ENCODE data around the gene TENT4A. TPM values are rescaled to one million over a fixed set of nuclear protein-coding genes. Genes with fewer than 3 reads are reported as not detected.

TENT4A gene
- total RNA-seq, 1 donor from 2014 or later: 21.6 TPM

DNA sequence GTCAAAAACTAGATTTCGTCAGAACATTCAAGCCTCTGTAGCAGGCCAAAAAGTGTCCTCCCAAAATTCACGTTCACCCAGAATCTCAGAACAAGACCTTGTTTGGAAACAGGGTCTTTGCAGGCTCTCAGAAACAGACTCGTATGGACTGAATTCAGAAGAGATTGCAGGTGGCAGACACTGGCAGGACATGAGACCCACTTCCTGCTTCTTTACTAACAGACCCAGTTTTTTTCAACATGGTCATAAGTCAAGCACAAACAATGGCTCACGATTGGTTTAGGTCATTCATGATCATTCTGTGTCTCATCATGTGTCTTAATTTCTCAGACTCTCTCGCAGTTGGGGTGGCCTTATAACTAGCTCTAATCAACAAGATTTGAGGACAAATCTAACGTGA is 5.4 kb upstream of the TENT4A start:
- no peaks in the 10 kb centered on the region for H3K27me3 Mint-ChIP-seq (ENCODE audit: unreplicated experiment)
- TF ChIP-seq, protein P1, sequence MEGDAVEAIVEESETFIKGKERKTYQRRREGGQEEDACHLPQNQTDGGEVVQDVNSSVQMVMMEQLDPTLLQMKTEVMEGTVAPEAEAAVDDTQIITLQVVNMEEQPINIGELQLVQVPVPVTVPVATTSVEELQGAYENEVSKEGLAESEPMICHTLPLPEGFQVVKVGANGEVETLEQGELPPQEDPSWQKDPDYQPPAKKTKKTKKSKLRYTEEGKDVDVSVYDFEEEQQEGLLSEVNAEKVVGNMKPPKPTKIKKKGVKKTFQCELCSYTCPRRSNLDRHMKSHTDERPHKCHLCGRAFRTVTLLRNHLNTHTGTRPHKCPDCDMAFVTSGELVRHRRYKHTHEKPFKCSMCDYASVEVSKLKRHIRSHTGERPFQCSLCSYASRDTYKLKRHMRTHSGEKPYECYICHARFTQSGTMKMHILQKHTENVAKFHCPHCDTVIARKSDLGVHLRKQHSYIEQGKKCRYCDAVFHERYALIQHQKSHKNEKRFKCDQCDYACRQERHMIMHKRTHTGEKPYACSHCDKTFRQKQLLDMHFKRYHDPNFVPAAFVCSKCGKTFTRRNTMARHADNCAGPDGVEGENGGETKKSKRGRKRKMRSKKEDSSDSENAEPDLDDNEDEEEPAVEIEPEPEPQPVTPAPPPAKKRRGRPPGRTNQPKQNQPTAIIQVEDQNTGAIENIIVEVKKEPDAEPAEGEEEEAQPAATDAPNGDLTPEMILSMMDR (IDR thresholded peaks at IDR 0.05): no peak
- no peak overlapping the region for H3K4me3 Mint-ChIP-seq (ENCODE audit: unreplicated experiment)
- no peak overlapping the region for H3K27ac Mint-ChIP-seq (ENCODE audit: unreplicated experiment)
- DNase-seq (ENCODE audit: extremely low spot score, unreplicated experiment): no peak
- H3K9me3 Mint-ChIP-seq (ENCODE audit: unreplicated experiment): no peaks in the 10 kb centered on the region
- peaks cover 42% of the 10 kb centered on the region for H3K4me1 Mint-ChIP-seq (ENCODE audit: unreplicated experiment)
- H3K36me3 Mint-ChIP-seq (ENCODE audit: unreplicated experiment): no peaks in the 10 kb centered on the region

DNA sequence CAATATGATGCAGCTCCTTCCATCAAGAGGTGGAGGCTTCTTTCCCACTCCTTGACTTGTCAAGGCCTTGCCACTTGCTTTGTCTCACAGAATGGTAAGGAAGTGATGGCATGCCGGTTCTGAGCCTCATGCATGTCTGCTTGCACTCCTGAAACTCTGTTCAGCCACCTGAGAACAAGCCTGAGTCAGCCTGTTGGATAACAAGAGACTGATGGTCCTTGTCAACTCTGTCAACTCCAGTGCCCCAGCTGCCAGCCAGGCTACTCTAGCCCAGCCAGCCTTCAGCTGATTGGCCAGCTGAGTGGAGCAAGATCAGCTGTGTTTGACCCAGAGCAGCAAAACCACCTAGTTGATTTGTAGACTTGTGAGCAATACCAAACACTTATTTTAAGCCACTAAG is 4.4 kb upstream of the TENT4A start:
- Mint-ChIP-seq H3K4me1 (ENCODE audit: unreplicated experiment) (peaks cover 38% of the 10 kb centered on the region), H3K27ac (ENCODE audit: unreplicated experiment) (no peak overlapping the region), H3K4me3 (ENCODE audit: unreplicated experiment) (no peak overlapping the region), H3K27me3 (ENCODE audit: unreplicated experiment) (no peaks in the 10 kb centered on the region), H3K36me3 (ENCODE audit: unreplicated experiment) (no peaks in the 10 kb centered on the region), H3K9me3 (ENCODE audit: unreplicated experiment) (no peaks in the 10 kb centered on the region)
- TF ChIP-seq, protein P1 (IDR thresholded peaks at IDR 0.05): no peak
- peak; percentile 44 for DNase-seq (ENCODE audit: extremely low spot score, unreplicated experiment)

DNA sequence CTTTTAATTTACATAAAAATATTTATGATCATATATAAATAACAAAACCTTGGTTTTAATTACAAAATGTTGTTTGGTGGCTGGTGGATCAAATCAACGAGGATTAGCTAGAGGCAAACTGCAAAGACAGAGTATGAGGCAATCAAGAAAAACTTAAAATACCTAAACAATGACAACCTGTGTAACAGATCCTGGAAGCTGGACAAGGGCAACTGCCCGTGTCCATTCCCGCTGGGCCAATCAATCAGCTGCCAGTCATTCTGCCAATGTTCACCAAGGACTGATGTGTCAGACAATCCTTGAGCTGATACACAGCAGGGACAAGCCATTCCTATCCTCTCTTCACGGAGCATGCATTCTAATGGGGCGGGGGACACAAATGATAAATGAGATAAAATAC is 3.2 kb upstream of the TENT4A start:
- DNase-seq (ENCODE audit: extremely low spot score, unreplicated experiment): peak; percentile 27
- Mint-ChIP-seq H3K27ac (ENCODE audit: unreplicated experiment) (no peak overlapping the region), H3K4me1 (ENCODE audit: unreplicated experiment) (peaks cover 30% of the 10 kb centered on the region), H3K27me3 (ENCODE audit: unreplicated experiment) (no peaks in the 10 kb centered on the region), H3K36me3 (ENCODE audit: unreplicated experiment) (no peaks in the 10 kb centered on the region), H3K9me3 (ENCODE audit: unreplicated experiment) (no peaks in the 10 kb centered on the region), H3K4me3 (ENCODE audit: unreplicated experiment) (no peak overlapping the region)
- TF ChIP-seq, protein P1 (IDR thresholded peaks at IDR 0.05): no peak

DNA sequence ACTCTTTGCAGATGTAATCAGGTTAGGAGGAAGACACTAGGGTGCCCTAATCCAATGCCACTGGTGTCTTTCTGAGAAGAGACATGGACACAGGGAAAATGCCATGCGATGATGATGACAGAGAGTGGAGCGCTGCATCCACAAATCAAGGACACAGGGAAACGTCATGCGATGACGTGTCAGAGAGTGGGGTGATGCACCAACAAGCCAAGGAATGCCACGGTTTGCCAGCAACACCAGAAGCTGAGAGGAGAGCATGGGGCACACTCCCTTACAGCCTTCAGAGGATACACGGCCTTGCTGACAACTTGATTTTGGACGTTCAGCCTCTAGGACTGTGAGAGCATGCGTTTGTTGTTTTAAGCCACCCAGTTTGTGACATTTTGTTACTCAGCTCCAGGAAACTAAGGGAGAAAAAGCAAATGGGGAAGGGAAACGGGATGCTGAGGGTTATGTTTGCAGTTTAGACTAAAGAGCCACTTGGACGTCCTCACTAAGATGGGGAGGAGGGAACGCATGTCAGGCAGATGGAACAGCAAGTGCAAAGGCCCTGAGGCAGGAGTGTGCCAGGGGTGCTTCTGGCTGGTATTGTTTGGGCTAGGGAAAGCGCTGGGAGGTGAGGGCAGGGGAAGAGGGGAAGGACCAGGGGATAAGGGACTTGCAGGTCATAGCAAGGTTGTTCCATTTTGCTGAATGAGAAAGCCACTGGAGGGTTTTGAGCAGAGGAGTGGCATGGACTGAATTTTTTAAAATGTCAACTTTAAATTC is 2.5 kb upstream of the TENT4A start:
- TF ChIP-seq, protein P1 (IDR thresholded peaks at IDR 0.05): no peak
- Mint-ChIP-seq H3K9me3 (ENCODE audit: unreplicated experiment) (no peaks in the 10 kb centered on the region), H3K27ac (ENCODE audit: unreplicated experiment) (no peak overlapping the region), H3K4me3 (ENCODE audit: unreplicated experiment) (no peak overlapping the region), H3K27me3 (ENCODE audit: unreplicated experiment) (no peaks in the 10 kb centered on the region), H3K4me1 (ENCODE audit: unreplicated experiment) (peaks cover 30% of the 10 kb centered on the region), H3K36me3 (ENCODE audit: unreplicated experiment) (no peaks in the 10 kb centered on the region)
- peak; percentile 62 for DNase-seq (ENCODE audit: extremely low spot score, unreplicated experiment)

DNA sequence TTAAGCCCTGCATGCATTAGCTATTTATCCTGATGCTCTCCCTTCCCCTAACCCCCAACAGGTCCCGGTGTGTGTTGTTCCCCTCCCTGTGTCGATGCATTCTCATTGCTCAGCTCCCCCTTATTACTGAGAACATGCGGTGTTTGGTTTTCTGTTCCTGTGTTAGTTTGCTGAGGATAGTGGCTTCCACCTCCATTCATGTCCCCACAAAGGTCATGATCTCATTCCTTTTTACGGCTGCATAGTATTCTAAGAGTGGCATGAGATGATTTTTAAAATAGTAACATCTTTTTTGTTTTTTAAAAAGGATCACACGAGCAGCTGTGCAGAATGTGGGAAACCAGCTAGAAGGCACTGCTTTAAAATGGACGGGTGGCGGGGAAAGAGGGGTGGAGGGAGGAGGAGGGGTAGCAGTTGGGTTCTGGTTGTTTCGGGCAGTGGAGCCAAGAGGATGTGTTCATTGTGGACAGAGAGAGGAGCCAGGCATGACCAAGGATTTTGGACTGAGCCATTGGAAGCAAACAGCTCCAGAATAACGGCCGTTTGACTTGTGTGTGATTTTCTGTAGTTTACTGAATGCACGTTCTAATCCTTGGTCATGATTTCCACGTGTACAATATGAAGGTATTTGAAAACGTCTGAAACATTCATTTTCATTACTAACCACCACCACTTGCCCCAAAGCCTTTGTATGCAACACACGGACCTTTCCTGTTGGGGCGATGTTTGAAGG is 1.7 kb upstream of the TENT4A start:
- DNase-seq (ENCODE audit: extremely low spot score, unreplicated experiment): peak; percentile 48
- Mint-ChIP-seq H3K36me3 (ENCODE audit: unreplicated experiment) (no peaks in the 10 kb centered on the region), H3K9me3 (ENCODE audit: unreplicated experiment) (no peaks in the 10 kb centered on the region), H3K27me3 (ENCODE audit: unreplicated experiment) (no peaks in the 10 kb centered on the region), H3K27ac (ENCODE audit: unreplicated experiment) (peak overlapping the region; percentile 94), H3K4me3 (ENCODE audit: unreplicated experiment) (peak overlapping the region; percentile 86), H3K4me1 (ENCODE audit: unreplicated experiment) (peaks cover 31% of the 10 kb centered on the region)
- TF ChIP-seq, protein P1 (IDR thresholded peaks at IDR 0.05): no peak

All from osteocyte (in vitro differentiated cells).